ENCODE data around the gene ABHD10.

Gene ABHD10

DNA sequence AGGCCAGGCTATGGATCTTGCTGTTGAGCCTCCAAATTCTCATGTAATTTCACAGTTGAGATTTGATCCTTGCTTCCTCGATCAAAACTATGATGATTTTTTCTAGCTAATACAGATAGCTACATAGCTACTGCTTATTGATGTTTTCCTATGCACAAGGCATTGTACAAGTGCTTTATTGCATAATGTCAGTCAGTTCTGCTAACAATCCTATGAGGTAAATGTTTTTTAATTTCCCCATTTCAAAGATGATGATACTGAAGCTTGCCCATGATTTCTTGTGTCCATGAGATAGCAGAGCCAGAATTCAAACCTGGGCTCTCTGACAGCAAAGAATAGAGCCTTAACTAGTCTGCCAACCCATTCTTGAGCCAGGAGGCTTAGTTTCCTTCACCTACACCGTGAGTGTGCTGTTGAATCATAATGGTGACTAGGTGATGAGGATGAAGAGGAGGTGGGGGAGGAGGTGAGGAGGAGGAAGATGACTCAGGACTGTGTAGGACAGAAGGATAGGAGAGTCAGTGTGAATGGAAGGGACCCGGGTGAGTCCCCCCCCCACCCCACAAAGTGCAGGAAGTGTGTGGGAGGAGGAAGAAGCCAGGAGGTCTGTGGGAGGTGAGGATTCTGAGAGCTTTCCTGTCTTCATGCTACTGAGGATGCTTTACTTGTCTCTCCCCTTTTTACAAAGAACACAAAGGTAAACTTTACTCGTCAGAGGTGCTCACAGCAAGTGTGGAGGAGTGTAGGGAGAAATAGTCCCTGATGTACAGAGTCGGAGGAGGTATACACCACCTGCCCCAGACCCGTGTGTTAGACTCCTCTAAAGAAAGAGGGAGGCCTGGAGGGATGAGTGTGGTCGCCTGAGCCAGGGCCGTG is 23.5 kb downstream of the ABHD10 start:
- DNase-seq: peak; percentile 65

DNA sequence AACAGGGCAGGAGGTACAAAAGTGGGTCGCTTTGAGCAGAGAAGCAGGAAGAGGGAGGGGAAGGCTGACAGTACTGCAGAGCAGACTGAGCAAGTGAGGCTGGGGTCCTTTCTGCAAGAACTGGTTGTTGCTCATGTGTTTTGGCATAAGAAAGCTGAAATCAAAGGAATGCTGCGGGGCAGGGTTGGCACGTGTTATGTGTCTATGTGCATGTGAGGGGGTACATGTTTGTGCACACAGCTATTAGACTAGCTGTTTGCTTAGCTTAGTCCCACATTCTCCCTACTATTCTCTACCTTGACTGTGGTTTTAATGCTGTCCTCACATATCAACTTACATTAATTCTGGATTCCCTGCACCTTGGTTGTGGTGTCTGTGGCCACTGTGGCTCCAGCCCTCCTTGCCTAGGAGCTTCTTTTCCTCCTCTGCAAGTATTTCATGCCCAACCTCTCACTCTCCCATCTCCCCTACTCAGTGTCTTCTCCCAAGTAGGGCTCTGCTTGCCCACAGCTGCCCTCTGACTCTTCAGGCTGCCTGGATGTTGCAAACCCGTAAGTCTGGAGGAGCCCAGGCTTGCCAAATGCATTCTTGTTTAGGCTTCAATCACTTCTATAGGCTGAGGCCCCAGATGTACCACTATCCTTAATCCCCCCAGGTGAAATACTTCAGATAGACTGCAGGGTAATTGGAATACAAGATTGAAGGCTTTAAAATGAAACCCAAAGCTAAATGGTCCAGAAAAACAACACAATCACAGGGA is 24.7 kb downstream of the ABHD10 start:
- no peak for DNase-seq

DNA sequence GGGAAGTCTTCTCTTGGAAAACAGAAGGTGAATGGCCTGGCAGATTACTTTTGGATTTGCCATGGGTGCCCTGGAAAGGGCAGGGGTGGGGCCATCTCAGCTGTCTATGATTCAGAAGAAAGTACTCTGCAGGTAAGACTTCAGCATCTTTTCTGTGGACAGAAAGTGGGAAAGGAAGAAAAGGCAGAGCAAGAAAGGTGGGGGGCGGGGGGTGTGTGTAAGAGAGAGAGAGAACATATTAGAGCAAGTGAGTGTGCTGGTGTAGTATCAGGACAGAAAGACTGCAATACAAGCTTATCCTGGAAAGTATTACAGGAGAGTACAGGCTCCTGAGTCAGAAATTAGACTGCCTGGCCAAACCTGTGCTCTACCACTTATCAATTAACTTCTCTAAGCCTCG is 25.4 kb downstream of the ABHD10 start:
- no peak for DNase-seq

DNA sequence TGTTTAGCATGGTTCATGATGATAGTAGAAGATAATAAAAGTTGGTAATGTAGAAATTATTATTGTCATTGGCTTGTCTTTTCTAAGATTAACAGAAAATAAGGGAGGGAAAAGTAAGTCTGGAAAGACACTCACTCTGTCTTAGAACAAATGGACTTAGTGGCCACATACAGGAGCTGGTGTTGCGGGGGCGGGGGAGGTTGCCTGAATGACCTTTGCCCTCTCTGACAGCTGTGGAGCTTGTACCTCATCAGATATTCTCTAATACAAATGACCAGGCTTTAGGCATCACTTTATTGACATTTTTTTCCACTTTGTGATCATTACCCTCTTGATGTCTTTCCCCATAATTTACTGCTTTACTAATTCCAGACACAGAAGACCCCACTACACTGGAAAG is 25.8 kb downstream of the ABHD10 start:
- no peak for DNase-seq

DNA sequence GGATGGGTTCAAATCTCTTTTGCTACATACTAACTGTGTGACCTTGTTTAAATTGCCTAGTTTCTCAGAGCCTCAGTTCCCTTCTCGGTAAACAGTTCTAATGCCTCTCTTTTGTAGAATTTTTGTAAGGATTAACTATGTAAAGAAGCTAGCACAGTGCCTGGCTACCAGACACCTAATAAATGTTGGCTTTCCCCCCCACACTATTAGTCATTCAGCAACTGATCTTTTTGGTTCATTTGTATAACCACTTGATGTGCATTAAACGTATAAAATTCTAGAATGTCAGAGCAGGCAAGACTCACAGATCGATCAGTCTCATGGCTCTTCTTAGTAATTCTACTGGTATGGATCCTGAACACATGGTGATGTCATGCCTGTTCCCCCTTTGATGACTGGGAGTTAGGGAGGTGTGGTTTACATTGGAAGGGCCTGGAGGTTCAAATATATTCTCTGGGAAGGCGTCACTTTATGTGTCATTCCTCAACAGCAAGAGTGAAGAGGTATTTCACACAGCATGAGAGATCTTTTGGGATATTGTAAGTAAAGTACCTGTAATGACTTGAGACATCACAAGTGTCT is 26.4 kb downstream of the ABHD10 start:
- peak; percentile 19 for DNase-seq

DNA sequence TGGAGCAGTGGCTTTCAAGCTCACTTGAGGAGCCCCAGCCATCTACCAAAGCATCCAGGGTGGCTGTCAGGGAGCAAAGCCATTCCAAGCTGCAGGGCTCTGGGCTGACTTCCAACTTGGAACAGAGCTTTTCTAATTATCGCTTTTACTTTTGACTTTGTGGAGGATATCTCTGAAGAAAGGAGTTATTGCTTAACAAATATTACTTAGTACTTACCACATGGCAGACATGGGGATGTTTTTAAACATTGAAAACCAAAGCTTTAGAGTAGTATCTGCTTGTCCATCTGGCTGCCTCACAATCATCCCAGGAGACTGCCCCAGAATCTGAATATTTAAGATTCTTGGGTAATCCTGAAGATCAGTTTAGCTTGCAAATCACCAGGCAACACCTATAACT is 28.8 kb downstream of the ABHD10 start:
- no peak for DNase-seq

DNA sequence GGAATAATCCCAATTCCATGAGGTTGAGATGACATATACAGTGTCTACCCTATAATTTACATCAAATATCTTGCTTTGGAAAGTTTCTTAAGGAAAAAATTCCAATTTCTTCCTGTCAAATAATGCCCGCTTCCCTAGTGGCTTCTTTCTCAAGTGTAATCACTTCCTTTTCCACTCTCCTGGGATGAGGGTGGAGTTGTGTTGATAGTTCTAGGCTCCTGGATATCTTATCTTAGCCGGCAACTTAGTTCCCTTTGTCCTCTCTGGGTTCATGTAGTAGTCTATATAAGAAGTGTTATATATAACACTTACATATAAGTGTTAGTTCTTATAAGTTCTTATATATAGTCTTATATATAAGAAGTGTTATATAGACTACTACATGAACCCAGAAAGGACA is 30.8 kb downstream of the ABHD10 start:
- no peak for DNase-seq

DNA sequence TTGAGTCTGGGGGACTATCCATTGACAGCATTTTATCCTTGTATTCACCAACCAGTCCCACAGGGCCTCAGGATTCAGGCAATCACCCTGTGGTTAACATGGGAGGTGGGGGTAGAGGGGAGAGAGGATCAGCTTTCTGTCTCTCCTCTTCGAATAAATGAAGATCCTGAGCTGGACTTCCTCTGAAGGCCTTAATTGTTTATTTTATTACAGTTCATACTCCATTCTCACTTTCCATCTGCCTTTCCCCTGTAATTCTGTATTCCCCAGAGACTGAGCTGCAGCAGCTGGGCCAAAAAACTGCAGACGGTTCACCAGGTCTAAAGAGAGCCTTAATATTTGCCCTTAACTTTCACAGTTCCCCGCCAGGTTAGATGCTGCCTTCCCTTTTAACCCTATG is 31.8 kb downstream of the ABHD10 start:
- DNase-seq: no peak

DNA sequence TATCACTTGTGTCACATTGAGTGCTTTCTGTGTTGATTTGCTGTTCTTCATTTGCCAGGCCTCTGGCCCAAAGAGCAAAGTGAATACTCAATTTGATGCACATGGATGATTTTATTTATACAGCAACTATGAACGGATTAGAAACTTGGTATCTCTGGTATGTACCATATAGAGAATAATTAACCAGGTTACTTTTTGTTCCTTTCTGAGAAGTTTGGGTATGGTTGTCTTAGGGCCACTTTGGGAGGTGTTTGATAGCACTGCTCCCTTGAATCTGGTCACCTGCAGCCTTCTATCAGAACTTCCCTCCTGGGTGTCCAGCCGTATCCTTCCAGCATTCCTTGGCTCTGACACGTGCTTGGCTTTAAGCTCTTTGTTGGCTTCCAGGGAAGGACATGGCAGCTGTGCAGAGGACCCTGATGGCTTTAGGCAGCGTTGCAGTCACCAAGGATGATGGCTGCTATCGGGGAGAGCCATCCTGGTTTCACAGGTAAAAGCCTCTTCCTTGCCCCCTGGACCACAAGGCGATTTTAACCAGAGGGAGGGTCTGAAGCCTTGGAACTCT is 32.6 kb downstream of the ABHD10 start:
- DNase-seq: no peak

DNA sequence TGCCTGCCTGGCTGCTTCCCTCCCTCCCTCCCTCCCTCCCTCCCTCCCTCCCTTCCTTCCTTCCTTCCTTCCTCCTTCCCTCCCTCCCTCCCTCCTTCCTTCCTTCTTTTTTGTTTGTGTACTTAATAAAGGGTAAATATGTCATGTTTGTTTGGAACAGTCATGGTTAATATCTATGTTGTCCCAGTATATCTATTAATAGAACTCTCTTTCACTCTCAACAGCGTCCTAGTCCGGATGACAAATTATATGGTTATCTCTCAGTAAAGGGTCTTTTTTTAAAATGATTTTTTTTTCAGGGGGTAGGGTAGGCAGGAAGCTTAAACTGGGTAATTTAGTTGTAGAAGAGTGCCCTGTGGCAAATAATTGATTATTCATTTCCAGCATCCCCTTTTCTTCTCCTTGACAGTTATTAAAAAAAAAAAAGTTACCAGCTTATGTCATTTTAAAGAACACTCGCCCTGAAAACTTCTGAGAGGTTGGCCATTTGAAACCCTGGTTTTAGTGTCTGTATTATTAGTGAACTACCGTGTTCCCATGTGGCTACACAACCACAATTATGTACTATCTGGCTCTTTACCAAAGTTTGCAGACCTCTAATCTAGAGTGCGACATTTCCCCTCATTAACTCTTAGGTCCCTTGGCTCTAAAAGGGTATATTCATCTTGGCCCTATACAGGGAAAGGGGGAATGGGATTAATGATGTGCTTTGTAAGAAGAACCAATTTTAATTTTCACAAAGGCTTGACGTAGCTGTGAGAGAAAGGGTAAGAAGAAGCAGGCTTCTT is 33.6 kb downstream of the ABHD10 start:
- no peak for DNase-seq

DNA sequence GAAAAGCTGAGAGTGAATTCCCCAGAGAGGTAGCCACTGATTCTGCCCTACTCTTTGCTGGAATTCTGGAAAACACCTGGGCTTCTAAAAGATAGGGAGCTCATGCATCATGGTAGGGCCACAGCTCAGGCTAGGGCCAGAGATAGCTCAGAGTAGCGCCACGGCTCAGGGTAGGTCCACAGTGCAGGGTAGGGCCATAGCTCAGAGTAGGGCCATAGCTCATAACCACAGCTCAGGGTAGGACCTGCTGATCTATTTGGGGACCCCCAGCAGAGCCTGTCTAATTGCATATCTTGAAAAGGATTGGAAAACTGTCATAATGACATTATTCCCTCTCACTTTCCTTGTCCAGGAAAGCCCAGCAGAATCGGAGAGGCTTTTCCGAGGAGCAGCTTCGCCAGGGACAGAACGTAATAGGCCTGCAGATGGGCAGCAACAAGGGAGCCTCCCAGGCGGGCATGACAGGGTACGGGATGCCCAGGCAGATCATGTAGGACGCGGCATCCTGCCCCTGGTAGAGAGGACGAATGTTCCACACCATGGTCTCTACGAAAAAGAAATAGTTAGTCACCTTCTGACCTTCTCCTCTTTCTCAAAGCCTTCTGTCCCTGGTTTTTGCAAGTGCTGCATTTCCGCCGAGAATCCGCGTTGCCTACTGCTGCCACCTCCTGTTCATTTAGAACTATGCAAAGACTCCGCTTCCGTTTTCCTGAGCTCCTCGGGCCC is 34.4 kb downstream of the ABHD10 start:
- peak; percentile 69 for DNase-seq

DNA sequence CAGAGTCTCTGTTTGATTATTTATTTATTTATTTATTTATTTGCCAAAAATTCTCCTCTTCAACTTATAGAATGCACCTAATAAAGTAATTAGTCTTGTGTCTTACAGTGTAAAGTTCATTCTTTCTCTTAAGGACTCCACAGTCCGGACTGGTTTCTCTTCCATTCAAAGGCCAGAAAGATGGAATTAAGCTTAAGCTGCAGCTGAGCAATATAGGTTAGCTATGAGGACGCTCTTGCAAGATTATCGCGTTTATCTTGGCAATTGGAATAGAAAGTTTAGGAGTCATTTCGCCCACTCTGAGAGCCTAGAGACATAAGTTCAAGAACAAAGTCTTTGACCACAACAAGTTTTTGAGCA is 34.9 kb downstream of the ABHD10 start:
- no peak for DNase-seq

DNA sequence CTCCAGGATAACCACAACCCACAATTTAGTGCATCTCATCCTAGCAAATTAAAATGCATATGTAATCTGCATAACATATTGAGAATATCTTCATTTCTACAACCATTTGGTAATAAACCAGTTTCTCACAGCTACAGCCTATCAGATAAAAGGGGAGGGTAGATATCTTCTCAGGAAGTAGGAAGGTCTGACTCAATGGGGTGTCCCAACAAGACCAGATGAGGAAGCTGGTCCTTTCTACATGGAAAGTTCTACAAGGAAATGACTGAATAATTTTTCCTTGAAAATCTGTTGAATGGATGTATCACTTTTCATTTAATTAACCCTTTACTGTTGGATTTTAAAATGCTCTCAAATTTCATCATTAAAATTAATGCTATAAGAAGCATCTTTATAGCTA is 38.3 kb downstream of the ABHD10 start:
- no peak for DNase-seq

DNA sequence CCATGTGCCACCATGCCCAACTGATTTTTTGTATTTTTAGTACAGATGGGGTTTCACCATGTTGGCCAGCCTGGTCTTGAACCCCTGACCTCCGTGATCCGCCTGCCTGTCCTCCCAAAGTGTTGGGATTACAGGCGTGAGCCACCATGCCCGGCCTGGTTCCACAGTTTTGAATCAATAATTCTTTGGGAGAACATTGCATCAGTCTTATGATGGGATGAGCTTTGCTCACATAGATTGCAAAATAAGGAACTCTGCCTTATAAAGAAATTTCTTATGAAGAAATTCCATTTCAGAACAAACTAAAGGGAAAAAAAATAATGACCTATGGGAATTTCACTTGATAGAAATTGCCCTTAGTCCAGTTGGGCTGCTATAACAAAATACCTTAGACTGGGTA is 39.9 kb downstream of the ABHD10 start:
- DNase-seq: no peak

DNA sequence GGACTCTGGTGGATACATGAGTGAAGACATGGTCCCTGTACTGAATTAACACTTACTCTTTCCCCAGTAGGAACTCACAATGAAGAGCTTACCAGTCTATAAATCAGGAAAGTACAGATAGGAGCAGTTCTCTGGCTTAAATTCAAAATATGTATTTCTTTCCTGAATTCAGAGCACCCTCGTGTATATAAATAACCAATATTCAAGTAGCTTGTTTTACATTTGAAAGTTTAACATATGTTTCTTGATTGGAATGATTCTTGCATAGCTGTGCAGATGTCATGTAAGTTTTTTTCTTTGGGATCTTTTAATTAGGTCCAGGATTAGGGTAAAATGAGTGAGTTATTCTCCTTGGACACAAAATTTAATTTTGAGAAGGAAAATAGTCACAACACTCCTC is 40.9 kb downstream of the ABHD10 start:
- no peak for DNase-seq

DNA sequence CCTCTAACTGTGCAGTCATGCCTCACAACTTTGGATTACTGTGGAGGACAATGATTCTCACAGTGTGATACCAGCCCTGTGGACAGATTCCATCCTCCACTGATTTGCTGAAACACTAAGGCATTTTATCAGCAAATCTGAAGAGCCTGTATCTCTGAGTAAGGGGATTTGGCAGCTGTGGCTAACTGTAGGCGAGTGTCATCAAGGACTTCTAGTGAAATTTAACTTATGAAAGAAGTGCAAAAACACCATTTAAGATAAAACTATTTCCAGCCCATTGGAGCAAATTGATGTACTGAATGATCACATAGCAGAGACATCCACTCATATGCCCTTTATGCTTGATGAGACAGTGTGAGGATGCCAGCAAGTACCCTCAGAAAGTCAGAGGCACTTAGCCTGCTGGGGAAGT is 41.9 kb downstream of the ABHD10 start:
- no peak for DNase-seq

DNA sequence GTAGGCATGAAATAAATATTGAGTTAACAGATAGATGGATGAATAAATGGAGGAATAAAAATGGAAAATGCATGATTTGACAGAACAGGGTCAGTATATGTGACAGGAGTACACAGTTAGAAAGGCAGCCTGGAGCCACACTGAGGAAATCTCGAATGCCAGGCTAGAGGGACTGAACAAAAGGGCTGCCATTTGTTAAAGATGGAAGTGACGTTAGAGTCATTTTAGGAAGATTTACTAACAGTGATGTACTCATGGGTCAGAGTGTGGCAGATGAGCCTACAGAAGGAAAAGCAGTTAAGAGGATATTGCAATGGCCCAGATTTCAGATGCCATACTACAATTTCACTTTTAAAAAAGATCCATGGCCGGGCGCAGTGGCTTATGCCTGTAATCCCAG is 48.3 kb downstream of the ABHD10 start:
- no peak for DNase-seq

DNA sequence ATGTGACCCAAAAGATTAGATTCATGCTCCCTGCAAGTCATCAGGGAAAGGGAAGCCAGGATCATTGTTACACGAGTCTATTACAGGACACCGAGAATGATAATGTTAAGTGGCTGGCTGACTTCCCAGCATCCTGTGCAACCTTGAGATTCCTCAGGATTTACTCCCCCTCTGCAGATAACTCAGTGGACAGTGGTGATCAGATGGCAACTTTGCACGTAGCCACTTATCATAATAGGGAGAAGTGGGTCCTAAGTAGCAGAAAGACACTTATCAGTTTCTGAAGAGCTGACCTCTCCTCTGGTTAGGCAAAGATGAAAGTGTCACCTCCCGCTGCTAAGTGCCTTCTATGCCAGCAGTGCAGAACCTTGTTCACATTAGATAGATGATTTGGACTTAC is 49.0 kb downstream of the ABHD10 start:
- DNase-seq: no peak

DNA sequence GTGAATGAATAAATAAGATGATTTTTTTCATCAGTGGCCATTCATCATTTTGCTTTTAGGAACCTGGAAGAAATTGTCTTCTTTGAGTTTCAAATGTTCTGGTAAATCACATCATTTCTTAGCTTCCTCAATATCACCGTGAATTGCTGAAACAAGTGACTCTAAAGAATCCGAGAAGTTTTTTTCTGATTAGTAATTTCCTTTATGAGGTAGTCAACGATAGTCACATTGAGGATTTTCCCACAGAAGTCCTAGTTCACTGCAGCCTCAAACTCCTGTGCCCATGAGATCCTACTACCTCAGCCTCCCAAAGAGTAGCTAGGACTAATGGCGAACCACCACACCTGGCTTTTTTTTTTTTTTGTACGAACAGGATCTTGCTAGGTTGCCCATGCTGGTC is 52.1 kb downstream of the ABHD10 start:
- DNase-seq: no peak

DNA sequence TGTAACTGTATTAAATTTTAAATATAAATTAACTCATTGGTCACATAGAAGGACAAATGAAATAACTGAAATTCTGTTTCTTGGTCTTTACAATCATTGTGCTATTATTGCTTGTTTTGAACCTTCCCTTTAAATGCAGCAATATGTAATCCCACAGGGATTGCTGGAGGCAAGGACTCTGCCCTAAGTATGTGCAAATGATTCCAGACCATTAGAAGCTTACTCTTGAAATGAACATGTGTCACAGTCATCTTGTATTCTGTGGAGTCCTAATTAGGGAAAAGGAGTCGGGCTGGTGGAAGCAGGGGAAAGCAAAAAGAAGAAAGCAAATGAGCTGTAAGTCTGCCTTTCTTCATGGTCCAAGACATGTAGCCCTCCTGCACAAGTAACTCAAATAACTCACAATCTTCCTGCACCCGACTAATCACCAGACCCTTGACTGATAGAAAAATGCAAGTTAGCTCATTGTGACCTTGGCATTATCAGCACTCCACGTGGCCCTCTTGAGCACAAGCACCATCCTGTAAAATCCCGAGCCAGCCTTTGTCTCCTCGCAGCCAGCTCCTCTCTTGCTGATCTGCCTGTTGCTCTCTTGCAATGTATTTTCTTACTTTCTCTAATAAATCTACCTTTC is 53.4 kb downstream of the ABHD10 start:
- DNase-seq: no peak

DNA sequence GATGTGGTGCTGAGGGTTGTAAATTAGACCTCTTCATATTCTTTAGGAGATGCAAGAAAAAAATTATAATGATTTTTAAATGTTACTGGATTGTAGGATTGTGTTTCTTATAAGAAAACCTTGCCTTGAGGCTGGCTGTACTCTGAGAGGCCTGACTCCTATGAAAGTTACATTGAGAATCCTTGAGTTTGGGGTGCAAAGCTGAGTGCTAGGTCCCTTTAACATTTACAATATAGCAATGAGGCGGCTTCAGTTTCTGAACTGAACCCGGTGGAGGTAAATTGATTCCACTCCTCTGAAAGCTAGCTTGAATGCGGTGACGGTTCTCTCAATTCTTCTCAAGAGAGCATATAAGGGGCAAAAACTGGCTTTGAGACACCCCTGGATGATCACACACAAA is 55.6 kb downstream of the ABHD10 start, which contains the start of gene TMPRSS7:
TMPRSS7 (plus strand) TSS at position 301 of the 400 bp plus-strand sequence. CDS start 110 bp downstream, outside the sequence.
- no peak for DNase-seq

DNA sequence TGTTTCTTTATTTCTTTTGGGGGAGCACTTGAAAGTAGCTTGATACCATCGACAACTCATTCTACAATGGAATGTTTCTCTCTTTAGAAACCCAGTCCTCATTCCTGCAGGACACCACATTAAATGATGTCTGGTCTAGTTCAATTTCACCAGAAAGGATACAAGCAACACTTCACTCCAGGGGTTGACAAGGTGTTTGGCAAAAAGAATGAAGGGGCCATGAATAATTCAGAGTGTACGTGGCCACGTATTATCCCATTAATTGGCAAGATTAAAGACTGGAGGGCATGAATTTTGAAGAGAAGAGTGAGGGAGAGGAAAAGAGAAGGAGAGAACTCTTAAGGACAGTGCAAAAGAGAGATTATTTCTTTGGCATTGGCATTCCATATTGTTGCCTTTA is 56.4 kb downstream of the ABHD10 start:
- no peak for DNase-seq

All from stimulated activated CD4-positive, alpha-beta T cell treated with anti-CD3 and anti-CD28 coated beads, Interleukin-1b, Interleukin-23, amount 100 ng/mL, for 48 hours (primary cell).